Measurements from ENCODE around the gene METTL23. TPM values are rescaled to one million over a fixed set of nuclear protein-coding genes. Genes with fewer than 3 reads are reported as not detected.
"Not testable (repeated sequence)": the region's sequence is repeated elsewhere in the genome, so short reads cannot be mapped to it uniquely, and the experiment has no call there.

Gene METTL23
- polyA plus RNA-seq, 1 donor from 2014 or later: 59.8 TPM

GRCh38 chr17:76720941-76721340, 5.7 kb upstream of the METTL23 start:
- Histone ChIP-seq H3K9me2 (ENCODE audit: insufficient read depth, low read length) (no peaks in the 10 kb centered on the region), H2AFZ (ENCODE audit: low read depth, low read length) (no peak overlapping the region), H3K79me2 (replicated peaks; ENCODE audit: insufficient read depth, low read length) (peaks cover 8% of the 10 kb centered on the region), H3K9ac (ENCODE audit: low read length) (no peak overlapping the region), H3K4me2 (ENCODE audit: low read length) (no peak overlapping the region), H3K27me3 (ENCODE audit: insufficient read depth, low read depth, low read length) (no peaks in the 10 kb centered on the region), H3K4me3 (ENCODE audit: low read length) (no peak overlapping the region), H3K9me3 (ENCODE audit: low read length) (no peaks in the 10 kb centered on the region), H4K20me1 (ENCODE audit: insufficient read depth) (no peaks in the 10 kb centered on the region), H3K36me3 (ENCODE audit: insufficient read depth, low read length) (no peaks in the 10 kb centered on the region), H3F3A (ENCODE audit: insufficient read depth, low read length, poor library complexity, severe bottlenecking) (no peaks in the 10 kb centered on the region), H3K27ac (ENCODE audit: low read length) (no peak overlapping the region)
- no peak for TF ChIP-seq TAF1 (IDR thresholded peaks at IDR 0.05; ENCODE audit: low read depth)
- TF ChIP-seq POLR2AphosphoS5 (IDR thresholded peaks at IDR 0.05): no peak

- Histone ChIP-seq H2AFZ (ENCODE audit: low read depth, low read length) (no peak overlapping the region), H3K4me3 (ENCODE audit: low read length) (no peak overlapping the region), H3K9me3 (ENCODE audit: low read length) (no peaks in the 10 kb centered on the region), H3K27me3 (ENCODE audit: insufficient read depth, low read depth, low read length) (no peaks in the 10 kb centered on the region), H4K20me1 (ENCODE audit: insufficient read depth) (no peaks in the 10 kb centered on the region), H3F3A (ENCODE audit: insufficient read depth, low read length, poor library complexity, severe bottlenecking) (no peaks in the 10 kb centered on the region), H3K79me2 (replicated peaks; ENCODE audit: insufficient read depth, low read length) (peaks cover 8% of the 10 kb centered on the region), H3K9me2 (ENCODE audit: insufficient read depth, low read length) (no peaks in the 10 kb centered on the region), H3K9ac (ENCODE audit: low read length) (no peak overlapping the region), H3K4me2 (ENCODE audit: low read length) (no peak overlapping the region), H3K36me3 (ENCODE audit: insufficient read depth, low read length) (no peaks in the 10 kb centered on the region), H3K27ac (ENCODE audit: low read length) (no peak overlapping the region)
- no peak for TF ChIP-seq EP300 (conservative IDR thresholded peaks at IDR 0.05; ENCODE audit: poor library complexity, severe bottlenecking)
Observed at GRCh38 chr17:76721463-76721862, 5.2 kb upstream of the METTL23 start.

- H2AFZ ChIP-seq (ENCODE audit: low read depth, low read length): no peak overlapping the region
- no peaks in the 10 kb centered on the region for H3K9me2 ChIP-seq (ENCODE audit: insufficient read depth, low read length)
- H3K79me2 ChIP-seq (replicated peaks; ENCODE audit: insufficient read depth, low read length): peaks cover 9% of the 10 kb centered on the region
- H3K36me3 ChIP-seq (ENCODE audit: insufficient read depth, low read length): no peaks in the 10 kb centered on the region
- H3K27ac ChIP-seq (ENCODE audit: low read length): no peak overlapping the region
- no peaks in the 10 kb centered on the region for H3K27me3 ChIP-seq (ENCODE audit: insufficient read depth, low read depth, low read length)
- H3K4me2 ChIP-seq (ENCODE audit: low read length): no peak overlapping the region
- TF ChIP-seq REST (IDR thresholded peaks at IDR 0.05; ENCODE audit: borderline replicate concordance): no peak
- TF ChIP-seq MXI1 (conservative IDR thresholded peaks at IDR 0.05; ENCODE audit: poor library complexity, severe bottlenecking): no peak
- no peak for TF ChIP-seq EZH2 (IDR thresholded peaks at IDR 0.05; ENCODE audit: borderline replicate concordance, insufficient read depth, low read length, poor library complexity, severe bottlenecking)
- TF ChIP-seq TAF1 (IDR thresholded peaks at IDR 0.05; ENCODE audit: low read depth): no peak
- TF ChIP-seq POLR2AphosphoS5 (IDR thresholded peaks at IDR 0.05): no peak
- TF ChIP-seq RAD21 (conservative IDR thresholded peaks at IDR 0.05): no peak
- no peaks in the 10 kb centered on the region for H3F3A ChIP-seq (ENCODE audit: insufficient read depth, low read length, poor library complexity, severe bottlenecking)
- no peaks in the 10 kb centered on the region for H3K9me3 ChIP-seq (ENCODE audit: low read length)
- no peaks in the 10 kb centered on the region for H4K20me1 ChIP-seq (ENCODE audit: insufficient read depth)
- no peak overlapping the region for H3K9ac ChIP-seq (ENCODE audit: low read length)
- no peak overlapping the region for H3K4me3 ChIP-seq (ENCODE audit: low read length)
Observed at GRCh38 chr17:76722279-76722678, 4.4 kb upstream of the METTL23 start.

- H3K9ac ChIP-seq (ENCODE audit: low read length); H3F3A ChIP-seq (ENCODE audit: insufficient read depth, low read length, poor library complexity, severe bottlenecking); H3K9me2 ChIP-seq (ENCODE audit: insufficient read depth, low read length); H3K27ac ChIP-seq (ENCODE audit: low read length); H3K9me3 ChIP-seq (ENCODE audit: low read length); H3K4me3 ChIP-seq (ENCODE audit: low read length); H3K36me3 ChIP-seq (ENCODE audit: insufficient read depth, low read length); H3K27me3 ChIP-seq (ENCODE audit: insufficient read depth, low read depth, low read length); H2AFZ ChIP-seq (ENCODE audit: low read depth, low read length); H3K4me2 ChIP-seq (ENCODE audit: low read length); H4K20me1 ChIP-seq (ENCODE audit: insufficient read depth): not testable (repeated sequence)
- peaks cover 16% of the 10 kb centered on the region for H3K79me2 ChIP-seq (replicated peaks; ENCODE audit: insufficient read depth, low read length)
Observed at GRCh38 chr17:76722977-76723376, 3.7 kb upstream of the METTL23 start.
